Ovary (tissue), 3 donors: ENCODE data around the gene CSMD2.

Experiments
- CTCF ChIP-seq, 3 donors: fragments of 450-650 bp in 2 of 3; fragments of 200-600 bp in 1 of 3; IDR thresholded peaks; one replicate each; pipeline versions ENCODE4 v1.5.1 to v1.8.0; 2016 to 2022; ENCODE audit warnings: antibody characterized with exemption in 3 of 3, mild to moderate bottlenecking in 1 of 3
- EP300 ChIP-seq: sonication (generic); formaldehyde crosslinking; IDR thresholded peaks from one replicate; pipeline ENCODE4 v1.6.1; 2017; ENCODE audit warnings: antibody characterized with exemption
- POLR2A ChIP-seq: fragments of 450-650 bp; IDR thresholded peaks from one replicate; pipeline ENCODE4 v1.6.1; 2017; ENCODE audit warnings: antibody characterized with exemption, mild to moderate bottlenecking, moderate library complexity
- donor health status: DM: no; HTN: no; CAD: no.

GRCh38 chr1:33726274-33726804 lies 438.7 kb downstream of the CSMD2 start:
- TF ChIP-seq CTCF (IDR thresholded peaks at IDR 0.05), result no peak
- no peak for TF ChIP-seq POLR2A
- TF ChIP-seq EP300, result no peak
